ENCODE data around the gene KEAP1. TPM values are rescaled to one million over a fixed set of nuclear protein-coding genes. Genes with fewer than 3 reads are reported as not detected.

KEAP1 gene
- total and polyA plus RNA-seq, 2 of the 13 experiments (the other 11 are each of a cell fraction or from before 2014, with no cell fraction given): 56.7 to 72.9 TPM

DNA sequence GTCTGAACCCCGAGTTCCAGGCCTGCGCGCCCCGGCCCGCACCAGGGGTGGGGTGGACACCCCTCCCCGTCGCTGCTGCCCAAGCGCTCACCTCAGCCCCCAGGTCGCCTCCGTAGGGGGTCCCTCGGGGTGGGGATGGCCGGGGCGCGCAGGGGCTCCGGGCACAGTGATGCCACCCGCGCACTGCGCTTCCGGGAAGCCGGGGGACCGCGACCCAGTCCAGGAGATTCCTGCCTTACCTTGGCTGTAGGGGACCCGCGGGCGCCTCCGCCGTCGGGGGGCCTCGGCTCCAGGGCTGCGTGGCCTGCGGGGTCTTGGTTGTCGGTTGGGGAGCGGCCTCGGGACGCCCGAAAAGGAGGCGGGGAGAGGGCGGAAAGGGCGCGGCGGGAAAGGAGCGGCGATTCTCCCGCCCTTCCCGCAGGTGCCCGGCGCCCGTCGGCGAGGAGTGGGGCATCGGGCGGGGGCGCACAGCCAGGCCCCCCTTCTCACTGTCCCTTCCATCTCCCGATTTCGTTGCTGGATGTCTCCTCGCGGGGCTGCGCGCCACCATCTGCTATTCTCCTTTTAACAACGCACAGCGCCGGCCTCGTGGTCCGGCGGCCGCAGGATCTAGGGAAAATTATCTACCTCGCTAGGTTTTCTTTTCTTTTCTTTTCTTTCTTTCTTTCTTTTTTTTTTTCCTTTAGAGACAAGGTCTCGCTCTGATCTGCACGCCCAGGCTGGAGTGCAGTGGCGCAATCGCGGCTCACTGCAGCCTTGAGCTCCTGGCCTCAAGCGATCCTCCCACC is at the start of gene KEAP1 (continued):
- TF ChIP-seq ZSCAN12 (CRISPR knock-in tag; IDR thresholded peaks at IDR 0.05) (peak; percentile 74; the same call in 1 of the 2 replicates), ZNF790 (CRISPR knock-in tag; IDR thresholded peaks at IDR 0.05; ENCODE audit: borderline replicate concordance) (peak; percentile 81), BCL6 (CRISPR knock-in tag; IDR thresholded peaks at IDR 0.05) (no peak), CREM (IDR thresholded peaks at IDR 0.05) (no peak), CREM (CRISPR knock-in tag; IDR thresholded peaks at IDR 0.05) (no peak), RFX5 (IDR thresholded peaks at IDR 0.05; ENCODE audit: low read depth, low read length) (no peak), POLR2G (IDR thresholded peaks at IDR 0.05; ENCODE audit: low read depth, low read length) (no peak; the same call in 1 of the 2 replicates), MIXL1 (CRISPR knock-in tag; IDR thresholded peaks at IDR 0.05) (no peak), KMT2A (CRISPR knock-in tag; IDR thresholded peaks at IDR 0.05) (no peak), NPAS2 (CRISPR knock-in tag; IDR thresholded peaks at IDR 0.05; ENCODE audit: borderline replicate concordance) (no peak), ZNF101 (CRISPR knock-in tag; IDR thresholded peaks at IDR 0.05; ENCODE audit: borderline replicate concordance, low read depth) (no peak), FIP1L1 (IDR thresholded peaks at IDR 0.05; ENCODE audit: borderline replicate concordance, insufficient read depth, low read depth, low read length) (no peak), NR3C1 (CRISPR knock-in tag; IDR thresholded peaks at IDR 0.05) (no peak), SSRP1 (CRISPR knock-in tag; IDR thresholded peaks at IDR 0.05) (no peak), POGZ (CRISPR knock-in tag; IDR thresholded peaks at IDR 0.05) (peak; percentile 34; the same call in 1 of the 2 replicates), ZNF598 (CRISPR knock-in tag; IDR thresholded peaks at IDR 0.05; ENCODE audit: borderline replicate concordance) (0 out of 2 replicates have a peak, but pooled peaks have one; percentile 24)
- TF ChIP-seq, protein P1, sequence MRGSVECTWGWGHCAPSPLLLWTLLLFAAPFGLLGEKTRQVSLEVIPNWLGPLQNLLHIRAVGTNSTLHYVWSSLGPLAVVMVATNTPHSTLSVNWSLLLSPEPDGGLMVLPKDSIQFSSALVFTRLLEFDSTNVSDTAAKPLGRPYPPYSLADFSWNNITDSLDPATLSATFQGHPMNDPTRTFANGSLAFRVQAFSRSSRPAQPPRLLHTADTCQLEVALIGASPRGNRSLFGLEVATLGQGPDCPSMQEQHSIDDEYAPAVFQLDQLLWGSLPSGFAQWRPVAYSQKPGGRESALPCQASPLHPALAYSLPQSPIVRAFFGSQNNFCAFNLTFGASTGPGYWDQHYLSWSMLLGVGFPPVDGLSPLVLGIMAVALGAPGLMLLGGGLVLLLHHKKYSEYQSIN (CRISPR knock-in tag; IDR thresholded peaks at IDR 0.05; ENCODE audit: borderline replicate concordance): no peak
- TF ChIP-seq, protein P2, sequence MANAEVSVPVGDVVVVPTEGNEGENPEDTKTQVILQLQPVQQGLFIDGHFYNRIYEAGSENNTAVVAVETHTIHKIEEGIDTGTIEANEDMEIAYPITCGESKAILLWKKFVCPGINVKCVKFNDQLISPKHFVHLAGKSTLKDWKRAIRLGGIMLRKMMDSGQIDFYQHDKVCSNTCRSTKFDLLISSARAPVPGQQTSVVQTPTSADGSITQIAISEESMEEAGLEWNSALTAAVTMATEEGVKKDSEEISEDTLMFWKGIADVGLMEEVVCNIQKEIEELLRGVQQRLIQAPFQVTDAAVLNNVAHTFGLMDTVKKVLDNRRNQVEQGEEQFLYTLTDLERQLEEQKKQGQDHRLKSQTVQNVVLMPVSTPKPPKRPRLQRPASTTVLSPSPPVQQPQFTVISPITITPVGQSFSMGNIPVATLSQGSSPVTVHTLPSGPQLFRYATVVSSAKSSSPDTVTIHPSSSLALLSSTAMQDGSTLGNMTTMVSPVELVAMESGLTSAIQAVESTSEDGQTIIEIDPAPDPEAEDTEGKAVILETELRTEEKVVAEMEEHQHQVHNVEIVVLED (CRISPR knock-in tag; IDR thresholded peaks at IDR 0.05; ENCODE audit: borderline replicate concordance): no peak
- TF ChIP-seq, protein P3, sequence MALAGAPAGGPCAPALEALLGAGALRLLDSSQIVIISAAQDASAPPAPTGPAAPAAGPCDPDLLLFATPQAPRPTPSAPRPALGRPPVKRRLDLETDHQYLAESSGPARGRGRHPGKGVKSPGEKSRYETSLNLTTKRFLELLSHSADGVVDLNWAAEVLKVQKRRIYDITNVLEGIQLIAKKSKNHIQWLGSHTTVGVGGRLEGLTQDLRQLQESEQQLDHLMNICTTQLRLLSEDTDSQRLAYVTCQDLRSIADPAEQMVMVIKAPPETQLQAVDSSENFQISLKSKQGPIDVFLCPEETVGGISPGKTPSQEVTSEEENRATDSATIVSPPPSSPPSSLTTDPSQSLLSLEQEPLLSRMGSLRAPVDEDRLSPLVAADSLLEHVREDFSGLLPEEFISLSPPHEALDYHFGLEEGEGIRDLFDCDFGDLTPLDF (CRISPR knock-in tag; IDR thresholded peaks at IDR 0.05): peak; percentile 79
- TF ChIP-seq, protein P4, sequence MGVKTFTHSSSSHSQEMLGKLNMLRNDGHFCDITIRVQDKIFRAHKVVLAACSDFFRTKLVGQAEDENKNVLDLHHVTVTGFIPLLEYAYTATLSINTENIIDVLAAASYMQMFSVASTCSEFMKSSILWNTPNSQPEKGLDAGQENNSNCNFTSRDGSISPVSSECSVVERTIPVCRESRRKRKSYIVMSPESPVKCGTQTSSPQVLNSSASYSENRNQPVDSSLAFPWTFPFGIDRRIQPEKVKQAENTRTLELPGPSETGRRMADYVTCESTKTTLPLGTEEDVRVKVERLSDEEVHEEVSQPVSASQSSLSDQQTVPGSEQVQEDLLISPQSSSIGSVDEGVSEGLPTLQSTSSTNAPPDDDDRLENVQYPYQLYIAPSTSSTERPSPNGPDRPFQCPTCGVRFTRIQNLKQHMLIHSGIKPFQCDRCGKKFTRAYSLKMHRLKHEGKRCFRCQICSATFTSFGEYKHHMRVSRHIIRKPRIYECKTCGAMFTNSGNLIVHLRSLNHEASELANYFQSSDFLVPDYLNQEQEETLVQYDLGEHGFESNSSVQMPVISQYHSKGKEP (CRISPR knock-in tag; IDR thresholded peaks at IDR 0.05): no peak
- TF ChIP-seq, protein P5, sequence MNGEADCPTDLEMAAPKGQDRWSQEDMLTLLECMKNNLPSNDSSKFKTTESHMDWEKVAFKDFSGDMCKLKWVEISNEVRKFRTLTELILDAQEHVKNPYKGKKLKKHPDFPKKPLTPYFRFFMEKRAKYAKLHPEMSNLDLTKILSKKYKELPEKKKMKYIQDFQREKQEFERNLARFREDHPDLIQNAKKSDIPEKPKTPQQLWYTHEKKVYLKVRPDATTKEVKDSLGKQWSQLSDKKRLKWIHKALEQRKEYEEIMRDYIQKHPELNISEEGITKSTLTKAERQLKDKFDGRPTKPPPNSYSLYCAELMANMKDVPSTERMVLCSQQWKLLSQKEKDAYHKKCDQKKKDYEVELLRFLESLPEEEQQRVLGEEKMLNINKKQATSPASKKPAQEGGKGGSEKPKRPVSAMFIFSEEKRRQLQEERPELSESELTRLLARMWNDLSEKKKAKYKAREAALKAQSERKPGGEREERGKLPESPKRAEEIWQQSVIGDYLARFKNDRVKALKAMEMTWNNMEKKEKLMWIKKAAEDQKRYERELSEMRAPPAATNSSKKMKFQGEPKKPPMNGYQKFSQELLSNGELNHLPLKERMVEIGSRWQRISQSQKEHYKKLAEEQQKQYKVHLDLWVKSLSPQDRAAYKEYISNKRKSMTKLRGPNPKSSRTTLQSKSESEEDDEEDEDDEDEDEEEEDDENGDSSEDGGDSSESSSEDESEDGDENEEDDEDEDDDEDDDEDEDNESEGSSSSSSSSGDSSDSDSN (CRISPR knock-in tag; IDR thresholded peaks at IDR 0.05): peak; percentile 70

Measured in HepG2 (cell line).